Panc1 (cell line): ENCODE results near the gene C3orf80. TPM values are rescaled to one million over a fixed set of nuclear protein-coding genes. Genes with fewer than 3 reads are reported as not detected.
"Not testable (repeated sequence)": the region's sequence is repeated elsewhere in the genome, so short reads cannot be mapped to it uniquely, and the experiment has no call there.

Experiments used
- ATAC-seq: fragments of 200-7000 bp; cut with Tn5 transposase; 2 replicates; pipeline ENCODE4 v1.9.1; 2020; ENCODE audit warnings: mild to moderate bottlenecking, moderate library complexity
- BruUV-seq: library from RNA; stranded (reverse); fragments of 400-500 nt; replicated peaks from 2 replicates; lab custom pipeline; 2021; lab: Mats Ljungman, UMichigan
- CTCF ChIA-PET: fragments of 300-600 bp; sonication (Branson Sonifier 250); formaldehyde crosslinking; loops from one replicate; lab custom pipeline; 2022; ENCODE audit warnings: antibody characterized with exemption; lab: Charles Lee
- POLR2A ChIA-PET: fragments of 300-600 bp; sonication (Branson Sonifier 250); formaldehyde crosslinking; loops from one replicate; lab custom pipeline; 2022; ENCODE audit warnings: antibody characterized with exemption; lab: Charles Lee
- DNase-seq: peaks from one replicate; pipeline ENCODE4 v3.0.0-alpha.2; 2010; ENCODE audit warnings: low read depth, low spot score
- H3K27ac ChIP-seq: 2 replicates; pipeline ENCODE4 v1.5.1; 2011; ENCODE audit warnings: mild to moderate bottlenecking, low read length, inconsistent platforms
- H3K27me3 ChIP-seq: fragments of 200-500 bp; sonication (Bioruptor generic); 2 replicates; pipeline ENCODE4 v1.6.0; 2014; ENCODE audit warnings: low read length, inconsistent platforms; ENCODE audit not compliant: control insufficient read depth, insufficient read depth
- H3K36me3 ChIP-seq: fragments of 200-500 bp; sonication (Bioruptor generic); 2 replicates; pipeline ENCODE4 v1.5.1; 2014; ENCODE audit warnings: inconsistent platforms, mild to moderate bottlenecking, low read length, moderate library complexity; ENCODE audit not compliant: control insufficient read depth, insufficient read depth
- H3K4me1 ChIP-seq: 2 replicates; pipeline ENCODE4 v1.5.1; 2011; ENCODE audit warnings: inconsistent platforms, mild to moderate bottlenecking, low read length, moderate library complexity; ENCODE audit not compliant: control insufficient read depth, insufficient read depth
- H3K4me3 ChIP-seq, 2 experiments: 2 replicates each; pipeline ENCODE4 v1.5.1; 2011 to 2012; ENCODE audit warnings: low read depth in 2 of 2, low read length in 2 of 2, mild to moderate bottlenecking in 2 of 2, inconsistent platforms in 1 of 2, moderate library complexity in 1 of 2
- H3K9me3 ChIP-seq: fragments of 200-500 bp; sonication (Bioruptor generic); 2 replicates; pipeline ENCODE4 v1.5.1; 2014; ENCODE audit warnings: low read depth, mild to moderate bottlenecking, inconsistent platforms, low read length, moderate library complexity; ENCODE audit not compliant: control insufficient read depth, insufficient read depth
- CTCF ChIP-seq: fragments of 450-650 bp; IDR thresholded peaks from 2 replicates; pipeline ENCODE4 v1.5.1; 2017; ENCODE audit warnings: mild to moderate bottlenecking
- POLR2AphosphoS5 ChIP-seq: IDR thresholded peaks from 2 replicates; pipeline ENCODE4 v1.6.1; 2012; ENCODE audit warnings: mild to moderate bottlenecking, low read depth, low read length, moderate library complexity
- REST ChIP-seq, 2 experiments: IDR thresholded peaks; 2 replicates each; pipeline ENCODE4 v1.6.1; 2011 to 2012; ENCODE audit warnings: low read depth in 2 of 2, control low read depth in 1 of 2, low read length in 1 of 2, mild to moderate bottlenecking in 1 of 2, moderate library complexity in 1 of 2; ENCODE audit not compliant: insufficient read depth in 1 of 2
- SIN3A ChIP-seq: IDR thresholded peaks from 2 replicates; pipeline ENCODE4 v1.6.1; 2012; ENCODE audit warnings: low read depth, mild to moderate bottlenecking, low read length, moderate library complexity, borderline replicate concordance; ENCODE audit not compliant: insufficient read depth
- TCF7L2 ChIP-seq: IDR thresholded peaks from 2 replicates; pipeline ENCODE4 v1.6.1; 2011; ENCODE audit warnings: mild to moderate bottlenecking, low read depth, low read length, inconsistent platforms
- in situ Hi-C: cut with HindIII; loops from 2 replicates; pipeline ENCODE4 v1.10.0; 2016; ENCODE audit warnings: low sequenced_read_pairs, low pct_unique_long_range_greater_than_20kb
- intact Hi-C: fragments of 100-400 bp; cut with micrococcal nuclease; formaldehyde crosslinking; loops from one replicate; pipeline ENCODE4 v1.10.0; 2022; ENCODE audit not compliant: unreplicated experiment
- total RNA-seq: library from RNA; stranded (reverse); gene quantifications from one replicate; pipeline ENCODE4 v1.2.1, GENCODE V29; 2021; ENCODE audit not compliant: unreplicated experiment

Gene C3orf80
- total RNA-seq, 1 experiment from 2014 or later = 0.05 TPM

GRCh38 chr3:160232014-160232413, 6.8 kb downstream of the C3orf80 start:
- POLR2A ChIA-PET = no interaction called here
- TF ChIP-seq TCF7L2 (no peak), REST (IDR thresholded peaks at IDR 0.05; ENCODE audit: insufficient read depth in 1 of 2, low read depth in 2 of 2, low read length in 1 of 2) (no peak), POLR2AphosphoS5 (no peak), SIN3A (no peak), CTCF (no peak)
- Histone ChIP-seq H3K9me3 (no peaks in the 10 kb centered on the region), H3K4me1 (no peaks in the 10 kb centered on the region), H3K27me3 (peaks cover 24% of the 10 kb centered on the region), H3K4me3 (no peak overlapping the region), H3K27ac (no peak overlapping the region), H3K36me3 (no peaks in the 10 kb centered on the region)
- DNase-seq (no peak), ATAC-seq (no peak)
- in situ Hi-C loops (no loop called here), intact Hi-C loops (no loop called here)
- BruUV-seq = no TSS peak
- CTCF ChIA-PET = no interaction called here

DNA sequence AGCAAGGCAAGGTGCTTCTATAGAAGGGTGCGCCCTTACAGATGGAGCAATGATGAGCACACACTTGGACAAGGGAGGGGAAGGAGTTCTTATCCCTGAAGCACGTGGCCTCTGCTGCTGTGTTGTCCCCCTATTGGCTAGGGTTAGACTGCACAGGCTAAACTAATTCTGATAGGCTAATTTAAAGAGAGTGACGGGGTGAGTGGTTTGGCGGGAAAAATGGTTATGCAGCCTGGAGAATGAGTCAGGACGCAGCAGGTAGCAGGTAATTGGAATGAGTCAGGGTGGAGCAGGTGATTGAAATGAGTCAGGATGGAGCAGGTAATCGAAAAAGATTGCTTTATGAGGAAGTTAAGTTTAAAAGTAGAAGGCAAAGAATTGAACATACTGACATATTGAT, 15.5 kb downstream of the C3orf80 start:
- H3K27me3 ChIP-seq, H3K27ac ChIP-seq, CTCF ChIA-PET, H3K4me3 ChIP-seq, H3K4me1 ChIP-seq, H3K36me3 ChIP-seq, H3K9me3 ChIP-seq, ATAC-seq, DNase-seq, in situ Hi-C loops, intact Hi-C loops, BruUV-seq, POLR2A ChIA-PET: not testable (repeated sequence)

DNA sequence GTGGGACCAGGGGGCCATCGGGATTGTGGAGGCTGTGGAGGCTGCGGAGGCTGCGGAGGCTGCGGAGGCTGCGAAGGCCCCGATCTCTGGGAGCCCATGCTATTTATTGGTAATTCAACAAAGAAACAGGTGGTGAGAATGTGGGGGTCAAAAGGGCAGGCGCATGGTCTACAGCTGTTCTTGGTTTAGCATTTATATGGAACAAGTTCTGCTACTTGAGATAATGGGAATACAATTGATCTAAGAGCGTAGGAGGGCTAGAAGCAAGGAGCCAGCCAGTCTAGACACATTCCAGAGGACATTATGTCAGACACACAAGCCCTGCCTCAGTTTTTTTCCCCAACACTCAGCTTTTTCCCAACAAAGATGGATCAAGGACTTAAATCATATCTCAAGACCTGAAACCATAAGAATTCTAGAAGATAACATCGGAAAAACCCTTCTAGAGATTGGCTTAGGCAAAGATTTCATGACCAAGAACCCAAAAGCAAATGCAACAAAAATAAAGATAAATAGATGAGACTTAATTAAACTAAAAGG, 20.1 kb downstream of the C3orf80 start:
- DNase-seq = no peak
- peaks cover 4% of the 10 kb centered on the region; the same call in 1 of the 2 replicates for H3K27me3 ChIP-seq
- in situ Hi-C loops (no loop called here), intact Hi-C loops (no loop called here)
- no TSS peak for BruUV-seq
- no peak for ATAC-seq
- TF ChIP-seq CTCF (no peak), SIN3A (no peak), TCF7L2 (no peak), POLR2AphosphoS5 (no peak), REST (IDR thresholded peaks at IDR 0.05; ENCODE audit: insufficient read depth in 1 of 2, low read depth in 2 of 2, low read length in 1 of 2) (no peak)
- H3K9me3 ChIP-seq = no peaks in the 10 kb centered on the region
- no peak overlapping the region for H3K4me3 ChIP-seq
- no peaks in the 10 kb centered on the region for H3K36me3 ChIP-seq
- CTCF ChIA-PET = no interaction called here
- H3K27ac ChIP-seq = no peak overlapping the region
- POLR2A ChIA-PET = no interaction called here
- H3K4me1 ChIP-seq = no peaks in the 10 kb centered on the region
